Parathyroid adenoma (tissue), 2 donors: ENCODE measurements around the gene SULT6B1.
"Not testable (repeated sequence)": the region's sequence is repeated elsewhere in the genome, so short reads cannot be mapped to it uniquely, and the experiment has no call there.

Experiments used
- H2AFZ ChIP-seq: fragments of 300-600 bp; sonication (generic); one replicate; pipeline ENCODE4 v1.7.0; 2017; ENCODE audit warnings: antibody characterized with exemption, mild to moderate bottlenecking
- H3K27ac ChIP-seq: fragments of 300-600 bp; sonication (generic); one replicate; pipeline ENCODE4 v1.7.0; 2017
- H3K27me3 ChIP-seq: fragments of 300-600 bp; sonication (generic); one replicate; pipeline ENCODE4 v1.7.0; 2017; ENCODE audit warnings: low read length; ENCODE audit not compliant: control insufficient read depth, insufficient read depth
- H3K36me3 ChIP-seq: fragments of 300-600 bp; sonication (generic); one replicate; pipeline ENCODE4 v1.7.0; 2017; ENCODE audit warnings: low read length; ENCODE audit not compliant: control insufficient read depth, insufficient read depth
- H3K4me1 ChIP-seq: fragments of 300-600 bp; sonication (generic); one replicate; pipeline ENCODE4 v1.7.0; 2017; ENCODE audit warnings: control low read depth
- H3K4me2 ChIP-seq: fragments of 300-600 bp; sonication (generic); one replicate; pipeline ENCODE4 v1.7.0; 2017; ENCODE audit warnings: low read length
- H3K4me3 ChIP-seq: fragments of 300-600 bp; sonication (generic); one replicate; pipeline ENCODE4 v1.7.0; 2017; ENCODE audit warnings: low read depth, low read length
- H3K79me2 ChIP-seq: fragments of 300-600 bp; sonication (generic); one replicate; pipeline ENCODE4 v1.7.0; 2017; ENCODE audit warnings: control low read depth
- H3K9ac ChIP-seq: fragments of 300-600 bp; sonication (generic); one replicate; pipeline ENCODE4 v1.7.0; 2017; ENCODE audit warnings: mild to moderate bottlenecking
- H3K9me3 ChIP-seq: fragments of 300-600 bp; sonication (generic); one replicate; pipeline ENCODE4 v1.7.0; 2017; ENCODE audit warnings: low read length; ENCODE audit not compliant: control insufficient read depth
- CTCF ChIP-seq: fragments of 300-600 bp; sonication (generic); IDR thresholded peaks from one replicate; pipeline ENCODE4 v1.7.0; 2017; ENCODE audit warnings: antibody characterized with exemption, mild to moderate bottlenecking
- donor health status: primary hyperparathyroidism.

Gene SULT6B1

GRCh38 chr2:37219046-37219445 is 30.6 kb upstream of the SULT6B1 start:
- no peak for TF ChIP-seq CTCF
- H3K4me3 ChIP-seq: no peak overlapping the region
- no peak overlapping the region for H3K4me2 ChIP-seq
- H3K79me2 ChIP-seq: no peaks in the 10 kb centered on the region
- no peak overlapping the region for H3K27ac ChIP-seq
- no peak overlapping the region for H3K9ac ChIP-seq
- no peaks in the 10 kb centered on the region for H3K27me3 ChIP-seq
- no peak overlapping the region for H2AFZ ChIP-seq
- H3K36me3 ChIP-seq: no peaks in the 10 kb centered on the region
- H3K4me1 ChIP-seq: no peaks in the 10 kb centered on the region
- H3K9me3 ChIP-seq: no peaks in the 10 kb centered on the region

DNA sequence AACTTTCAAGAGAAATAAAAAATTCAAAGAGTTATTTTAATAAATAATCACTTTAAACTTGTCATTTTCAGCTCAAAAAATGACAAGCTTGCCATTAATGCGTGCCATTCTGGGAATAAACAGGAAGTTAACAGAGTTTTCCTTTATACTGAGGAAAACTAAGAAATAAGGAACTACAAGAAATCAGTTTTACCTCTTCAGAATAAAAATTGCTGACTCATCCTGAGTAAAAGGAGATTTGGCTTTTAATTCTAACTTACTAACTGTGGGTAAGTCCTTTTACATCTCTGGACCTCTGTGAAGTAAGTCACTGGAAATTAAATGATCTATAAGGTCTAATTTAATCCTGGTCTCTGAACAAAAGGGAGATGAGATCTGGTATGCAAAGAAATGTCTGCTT is 26.8 kb upstream of the SULT6B1 start:
- H2AFZ ChIP-seq: no peak overlapping the region
- H3K9me3 ChIP-seq: no peaks in the 10 kb centered on the region
- no peak for TF ChIP-seq CTCF
- no peaks in the 10 kb centered on the region for H3K4me1 ChIP-seq
- H3K36me3 ChIP-seq: no peaks in the 10 kb centered on the region
- H3K27me3 ChIP-seq: no peaks in the 10 kb centered on the region
- no peak overlapping the region for H3K4me2 ChIP-seq
- no peak overlapping the region for H3K4me3 ChIP-seq
- no peak overlapping the region for H3K27ac ChIP-seq
- H3K9ac ChIP-seq: no peak overlapping the region
- H3K79me2 ChIP-seq: no peaks in the 10 kb centered on the region

GRCh38 chr2:37211939-37212338 is 23.5 kb upstream of the SULT6B1 start:
- H3K79me2 ChIP-seq: peaks cover 3% of the 10 kb centered on the region
- H3K36me3 ChIP-seq: no peaks in the 10 kb centered on the region
- H3K4me1 ChIP-seq: no peaks in the 10 kb centered on the region
- no peaks in the 10 kb centered on the region for H3K27me3 ChIP-seq
- H3K27ac ChIP-seq: no peak overlapping the region
- H3K4me2 ChIP-seq: no peak overlapping the region
- TF ChIP-seq CTCF: no peak
- H2AFZ ChIP-seq: no peak overlapping the region
- no peak overlapping the region for H3K4me3 ChIP-seq
- peaks cover 3% of the 10 kb centered on the region for H3K9me3 ChIP-seq
- H3K9ac ChIP-seq: no peak overlapping the region

DNA sequence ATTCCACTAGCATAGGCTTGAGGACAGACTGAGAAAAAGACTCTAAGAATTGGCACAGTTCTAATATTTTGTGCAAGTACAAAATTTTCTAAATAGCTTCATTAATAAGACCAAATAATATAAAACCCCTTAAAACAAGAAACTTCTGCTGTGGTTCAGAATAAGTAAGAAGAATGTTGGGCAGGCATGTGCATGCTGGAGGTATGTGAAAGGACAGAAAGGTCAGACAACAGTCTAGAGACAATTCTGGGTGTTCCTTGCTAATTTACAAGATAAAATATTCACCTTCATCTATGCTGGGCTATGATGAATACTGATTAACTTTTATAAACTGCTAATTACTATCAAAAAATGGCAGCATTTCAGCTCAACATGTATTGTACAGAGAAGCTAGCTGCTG is 22.7 kb upstream of the SULT6B1 start:
- Histone ChIP-seq H3K27me3 (no peaks in the 10 kb centered on the region), H3K4me3 (no peak overlapping the region), H3K36me3 (no peaks in the 10 kb centered on the region), H3K27ac (no peak overlapping the region), H3K9me3 (peaks cover 3% of the 10 kb centered on the region), H3K4me1 (no peaks in the 10 kb centered on the region), H3K79me2 (peaks cover 9% of the 10 kb centered on the region), H3K4me2 (no peak overlapping the region), H3K9ac (no peak overlapping the region), H2AFZ (no peak overlapping the region)
- TF ChIP-seq CTCF: no peak

- not testable (repeated sequence) for H3K9me3 ChIP-seq, H3K9ac ChIP-seq, H3K27ac ChIP-seq, H3K4me2 ChIP-seq, H3K36me3 ChIP-seq, H3K4me1 ChIP-seq, H3K4me3 ChIP-seq, H3K27me3 ChIP-seq, H2AFZ ChIP-seq
- H3K79me2 ChIP-seq: peaks cover 21% of the 10 kb centered on the region
These were observed 18.3 kb upstream of the SULT6B1 start for GRCh38 chr2:37206760-37207159.
